HepG2 (cell line): ENCODE measurements around the gene PDCD10. TPM values are rescaled to one million over a fixed set of nuclear protein-coding genes. Genes with fewer than 3 reads are reported as not detected.

Experiments used
- FOXK1 ChIP-seq: sonication (generic); formaldehyde crosslinking; IDR thresholded peaks from 2 replicates; pipeline ENCODE4 v1.4.0; 2020; ENCODE audit warnings: low read depth, missing genetic modification reagents, borderline replicate concordance
- MAFG ChIP-seq: sonication (generic); formaldehyde crosslinking; IDR thresholded peaks from 2 replicates; pipeline ENCODE4 v1.5.1; 2020; ENCODE audit warnings: mild to moderate bottlenecking, missing genetic modification reagents
- PLRG1 ChIP-seq: fragments of 450-650 bp; conservative IDR thresholded peaks from 2 replicates; pipeline ENCODE4 v1.6.1; 2016
- SIX1 ChIP-seq: sonication (generic); formaldehyde crosslinking; IDR thresholded peaks from 2 replicates; pipeline ENCODE4 v1.4.0; 2020; ENCODE audit warnings: missing genetic modification reagents, borderline replicate concordance
- TSC22D2 ChIP-seq: sonication (generic); formaldehyde crosslinking; IDR thresholded peaks from 2 replicates; pipeline ENCODE4 v1.5.1; 2020; ENCODE audit warnings: missing genetic modification reagents, mild to moderate bottlenecking, borderline replicate concordance
- ZBTB7B ChIP-seq: sonication (generic); formaldehyde crosslinking; IDR thresholded peaks from 2 replicates; pipeline ENCODE4 v1.4.0; 2020; ENCODE audit warnings: missing genetic modification reagents
- ZNF124 ChIP-seq: sonication (generic); formaldehyde crosslinking; IDR thresholded peaks from 2 replicates; pipeline ENCODE4 v1.4.0; 2020; ENCODE audit warnings: missing genetic modification reagents
- ZNF572 ChIP-seq: sonication (generic); formaldehyde crosslinking; IDR thresholded peaks from 2 replicates; pipeline ENCODE4 v1.5.1; 2020; ENCODE audit warnings: mild to moderate bottlenecking, missing genetic modification reagents
- ZNF614 ChIP-seq: IDR thresholded peaks from 2 replicates; pipeline ENCODE4 v1.6.1; 2018; ENCODE audit warnings: missing biosample characterization, missing genetic modification reagents, inconsistent platforms, borderline replicate concordance
- ZNF761 ChIP-seq: sonication (generic); formaldehyde crosslinking; conservative IDR thresholded peaks from 2 replicates; pipeline ENCODE4 v1.4.0; 2020; ENCODE audit warnings: mild to moderate bottlenecking, missing genetic modification reagents
- ZNF775 ChIP-seq: sonication (generic); formaldehyde crosslinking; IDR thresholded peaks from 2 replicates; pipeline ENCODE4 v1.4.0; 2020; ENCODE audit warnings: missing genetic modification reagents, mild to moderate bottlenecking, moderate library complexity, borderline replicate concordance
- ZNF883 ChIP-seq: sonication (generic); formaldehyde crosslinking; IDR thresholded peaks from 2 replicates; pipeline ENCODE4 v1.5.1; 2020; ENCODE audit warnings: mild to moderate bottlenecking, missing genetic modification reagents; ENCODE audit errors: not compliant biosample characterization
- polyA plus RNA-seq, 8 experiments: library from polyadenylated mRNA; depleted of rRNA in 3 of 8; stranded (reverse) in 7 of 8; unstranded in 1 of 8; fragments of >200 nt; fragmentation: Illumina TruSeq in 4 of 8; extraction: Trizol in 4 of 8; gene quantifications; 2 replicates each; pipeline versions ENCODE4 v1.2.1 to v1.2.3, GENCODE V29; 2011 to 2016; ENCODE audit warnings: low read depth in 4 of 8, missing spikeins in 1 of 8, mixed read lengths in 1 of 8; ENCODE audit not compliant: insufficient read depth in 1 of 8
- total RNA-seq, 5 experiments: library from RNA; depleted of rRNA; stranded (reverse); fragments of >200 nt; fragmentation: Illumina TruSeq; extraction: Trizol; gene quantifications; 2 replicates each; pipeline ENCODE4 v1.2.3, GENCODE V29; 2016; ENCODE audit warnings: low read depth in 1 of 5
- TF ChIP-seq, protein P1 (sequence below): sonication (generic); formaldehyde crosslinking; IDR thresholded peaks from 2 replicates; pipeline ENCODE4 v1.4.0; 2020; ENCODE audit warnings: missing genetic modification reagents
- TF ChIP-seq, protein P2 (sequence below): sonication (generic); formaldehyde crosslinking; IDR thresholded peaks from 2 replicates; pipeline ENCODE4 v1.4.0; 2020; ENCODE audit warnings: mild to moderate bottlenecking, missing genetic modification reagents
- TF ChIP-seq, protein P3 (sequence below): sonication (generic); formaldehyde crosslinking; IDR thresholded peaks from 2 replicates; pipeline ENCODE4 v1.8.1; 2023; ENCODE audit warnings: mild to moderate bottlenecking, moderate library complexity, missing genetic modification reagents
- TF ChIP-seq, protein P4 (sequence below): sonication (generic); formaldehyde crosslinking; IDR thresholded peaks from 2 replicates; pipeline ENCODE4 v1.4.0; 2020; ENCODE audit warnings: low read depth, missing genetic modification reagents
- TF ChIP-seq, protein P5 (sequence below): sonication (generic); formaldehyde crosslinking; IDR thresholded peaks from 2 replicates; pipeline ENCODE4 v1.8.1; 2022; ENCODE audit warnings: mild to moderate bottlenecking, missing genetic modification reagents

Gene PDCD10
- total and polyA plus RNA-seq, 2 of the 13 experiments (the other 11 are each of a cell fraction or from before 2014, with no cell fraction given): 48.5 to 53.9 TPM

DNA sequence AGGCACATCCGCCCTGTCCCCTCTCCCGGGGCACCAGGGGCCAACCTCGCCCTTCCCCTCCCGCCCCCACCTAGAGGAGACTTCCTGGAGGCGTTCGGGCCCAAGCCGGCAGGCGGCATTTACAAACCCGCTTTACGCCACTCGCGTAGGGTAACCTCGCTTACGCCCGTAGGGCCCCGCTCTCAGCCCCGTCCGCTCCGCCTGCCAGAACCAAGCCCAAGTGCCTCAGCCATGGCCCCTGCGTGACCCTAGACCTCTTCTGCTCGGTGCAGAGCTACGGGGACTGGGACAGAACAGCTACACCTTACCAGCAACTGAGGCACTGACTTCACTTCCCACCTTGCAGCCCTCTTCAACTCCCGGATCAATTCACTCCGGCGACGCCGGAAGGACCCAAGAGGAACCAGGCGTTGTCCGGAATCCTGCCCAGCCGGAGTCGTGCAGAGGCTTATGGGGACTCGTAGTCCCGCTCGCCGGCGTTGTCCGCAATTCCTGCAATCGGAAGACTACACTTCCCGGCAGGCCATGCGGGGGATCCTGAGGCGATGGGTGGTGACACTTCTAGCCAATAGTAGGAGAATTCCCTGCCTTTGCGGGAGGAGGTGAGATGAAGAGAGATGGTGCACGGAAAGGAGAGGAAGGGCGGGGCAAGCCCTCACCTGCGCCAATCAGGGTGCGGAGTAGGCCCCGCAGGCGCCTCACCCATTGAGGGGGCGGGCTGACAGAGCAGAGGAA, at the start of gene PDCD10 (continued):
- no peak for TF ChIP-seq ZNF775 (CRISPR knock-in tag)
- TF ChIP-seq TSC22D2 (CRISPR knock-in tag): no peak
- no peak; the same call in 1 of the 2 replicates for TF ChIP-seq ZNF124 (CRISPR knock-in tag)
- peak; percentile 72; the same call in 1 of the 2 replicates for TF ChIP-seq ZNF761
- 0 out of 2 replicates have a peak, but pooled peaks have one; percentile 16 for TF ChIP-seq ZNF614 (CRISPR knock-in tag)
- TF ChIP-seq ZBTB7B (CRISPR knock-in tag): 0 out of 2 replicates have a peak, but pooled peaks have one; percentile 28
- no peak for TF ChIP-seq SIX1 (CRISPR knock-in tag)
- no peak for TF ChIP-seq MAFG
- TF ChIP-seq, protein P1, sequence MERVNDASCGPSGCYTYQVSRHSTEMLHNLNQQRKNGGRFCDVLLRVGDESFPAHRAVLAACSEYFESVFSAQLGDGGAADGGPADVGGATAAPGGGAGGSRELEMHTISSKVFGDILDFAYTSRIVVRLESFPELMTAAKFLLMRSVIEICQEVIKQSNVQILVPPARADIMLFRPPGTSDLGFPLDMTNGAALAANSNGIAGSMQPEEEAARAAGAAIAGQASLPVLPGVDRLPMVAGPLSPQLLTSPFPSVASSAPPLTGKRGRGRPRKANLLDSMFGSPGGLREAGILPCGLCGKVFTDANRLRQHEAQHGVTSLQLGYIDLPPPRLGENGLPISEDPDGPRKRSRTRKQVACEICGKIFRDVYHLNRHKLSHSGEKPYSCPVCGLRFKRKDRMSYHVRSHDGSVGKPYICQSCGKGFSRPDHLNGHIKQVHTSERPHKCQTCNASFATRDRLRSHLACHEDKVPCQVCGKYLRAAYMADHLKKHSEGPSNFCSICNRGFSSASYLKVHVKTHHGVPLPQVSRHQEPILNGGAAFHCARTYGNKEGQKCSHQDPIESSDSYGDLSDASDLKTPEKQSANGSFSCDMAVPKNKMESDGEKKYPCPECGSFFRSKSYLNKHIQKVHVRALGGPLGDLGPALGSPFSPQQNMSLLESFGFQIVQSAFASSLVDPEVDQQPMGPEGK (CRISPR knock-in tag): peak; percentile 92
- TF ChIP-seq FOXK1 (CRISPR knock-in tag): peak; percentile 52; the same call in 1 of the 2 replicates
- TF ChIP-seq ZNF572 (CRISPR knock-in tag): peak; percentile 89; the same call in 1 of the 2 replicates
- TF ChIP-seq ZNF883 (CRISPR knock-in tag): no peak
- TF ChIP-seq, protein P2, sequence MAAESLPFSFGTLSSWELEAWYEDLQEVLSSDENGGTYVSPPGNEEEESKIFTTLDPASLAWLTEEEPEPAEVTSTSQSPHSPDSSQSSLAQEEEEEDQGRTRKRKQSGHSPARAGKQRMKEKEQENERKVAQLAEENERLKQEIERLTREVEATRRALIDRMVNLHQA (CRISPR knock-in tag): no peak
- TF ChIP-seq, protein P3, sequence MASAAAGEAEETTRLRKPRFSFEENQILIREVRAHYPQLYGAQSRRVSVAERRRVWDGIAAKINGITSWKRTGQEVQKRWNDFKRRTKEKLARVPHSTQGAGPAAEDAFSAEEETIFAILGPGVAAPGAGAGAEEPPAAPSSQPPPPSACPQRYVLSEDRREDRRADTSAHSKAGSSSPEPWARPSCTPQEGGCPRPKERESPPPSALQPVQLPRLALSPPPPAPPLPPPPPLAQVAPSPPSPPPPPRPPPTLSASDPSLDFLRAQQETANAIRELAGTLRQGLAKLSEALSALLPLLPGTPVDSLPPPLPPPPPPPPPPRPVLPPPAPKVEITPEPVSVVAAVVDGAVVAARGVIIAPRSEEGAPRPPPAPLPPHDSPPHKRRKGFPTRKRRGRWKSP (CRISPR knock-in tag): no peak
- TF ChIP-seq, protein P4, sequence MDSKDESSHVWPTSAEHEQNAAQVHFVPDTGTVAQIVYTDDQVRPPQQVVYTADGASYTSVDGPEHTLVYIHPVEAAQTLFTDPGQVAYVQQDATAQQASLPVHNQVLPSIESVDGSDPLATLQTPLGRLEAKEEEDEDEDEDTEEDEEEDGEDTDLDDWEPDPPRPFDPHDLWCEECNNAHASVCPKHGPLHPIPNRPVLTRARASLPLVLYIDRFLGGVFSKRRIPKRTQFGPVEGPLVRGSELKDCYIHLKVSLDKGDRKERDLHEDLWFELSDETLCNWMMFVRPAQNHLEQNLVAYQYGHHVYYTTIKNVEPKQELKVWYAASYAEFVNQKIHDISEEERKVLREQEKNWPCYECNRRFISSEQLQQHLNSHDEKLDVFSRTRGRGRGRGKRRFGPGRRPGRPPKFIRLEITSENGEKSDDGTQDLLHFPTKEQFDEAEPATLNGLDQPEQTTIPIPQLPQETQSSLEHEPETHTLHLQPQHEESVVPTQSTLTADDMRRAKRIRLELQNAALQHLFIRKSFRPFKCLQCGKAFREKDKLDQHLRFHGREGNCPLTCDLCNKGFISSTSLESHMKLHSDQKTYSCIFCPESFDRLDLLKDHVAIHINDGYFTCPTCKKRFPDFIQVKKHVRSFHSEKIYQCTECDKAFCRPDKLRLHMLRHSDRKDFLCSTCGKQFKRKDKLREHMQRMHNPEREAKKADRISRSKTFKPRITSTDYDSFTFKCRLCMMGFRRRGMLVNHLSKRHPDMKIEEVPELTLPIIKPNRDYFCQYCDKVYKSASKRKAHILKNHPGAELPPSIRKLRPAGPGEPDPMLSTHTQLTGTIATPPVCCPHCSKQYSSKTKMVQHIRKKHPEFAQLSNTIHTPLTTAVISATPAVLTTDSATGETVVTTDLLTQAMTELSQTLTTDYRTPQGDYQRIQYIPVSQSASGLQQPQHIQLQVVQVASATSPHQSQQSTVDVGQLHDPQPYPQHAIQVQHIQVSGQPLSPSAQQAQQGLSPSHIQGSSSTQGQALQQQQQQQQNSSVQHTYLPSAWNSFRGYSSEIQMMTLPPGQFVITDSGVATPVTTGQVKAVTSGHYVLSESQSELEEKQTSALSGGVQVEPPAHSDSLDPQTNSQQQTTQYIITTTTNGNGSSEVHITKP (CRISPR knock-in tag): no peak
- TF ChIP-seq PLRG1: no peak
- TF ChIP-seq, protein P5, sequence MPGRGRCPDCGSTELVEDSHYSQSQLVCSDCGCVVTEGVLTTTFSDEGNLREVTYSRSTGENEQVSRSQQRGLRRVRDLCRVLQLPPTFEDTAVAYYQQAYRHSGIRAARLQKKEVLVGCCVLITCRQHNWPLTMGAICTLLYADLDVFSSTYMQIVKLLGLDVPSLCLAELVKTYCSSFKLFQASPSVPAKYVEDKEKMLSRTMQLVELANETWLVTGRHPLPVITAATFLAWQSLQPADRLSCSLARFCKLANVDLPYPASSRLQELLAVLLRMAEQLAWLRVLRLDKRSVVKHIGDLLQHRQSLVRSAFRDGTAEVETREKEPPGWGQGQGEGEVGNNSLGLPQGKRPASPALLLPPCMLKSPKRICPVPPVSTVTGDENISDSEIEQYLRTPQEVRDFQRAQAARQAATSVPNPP (CRISPR knock-in tag): no peak
